HUES48 (cell line): ENCODE data around the gene CDH2.

Source experiments
- H3K27ac ChIP-seq: one replicate; pipeline ENCODE4 v1.7.0; 2013; ENCODE audit warnings: low read depth, low read length, inconsistent platforms
- H3K27me3 ChIP-seq: 2 replicates; pipeline ENCODE4 v1.6.1; 2013; ENCODE audit warnings: mild to moderate bottlenecking, low read length; ENCODE audit not compliant: control insufficient read depth, insufficient read depth
- H3K36me3 ChIP-seq: 2 replicates; pipeline ENCODE4 v1.6.1; 2013; ENCODE audit warnings: low read length; ENCODE audit not compliant: control insufficient read depth, insufficient read depth
- H3K4me1 ChIP-seq: 2 replicates; pipeline ENCODE4 v1.6.1; 2013; ENCODE audit warnings: mild to moderate bottlenecking, low read length; ENCODE audit not compliant: control insufficient read depth, insufficient read depth
- H3K4me3 ChIP-seq: 2 replicates; pipeline ENCODE4 v1.5.1; 2013; ENCODE audit warnings: mild to moderate bottlenecking, low read depth, low read length
- H3K9ac ChIP-seq: 2 replicates; pipeline ENCODE4 v1.6.1; 2013; ENCODE audit warnings: mild to moderate bottlenecking, low read depth, low read length, moderate library complexity
- H3K9me3 ChIP-seq: 2 replicates; pipeline ENCODE4 v1.6.1; 2013; ENCODE audit warnings: low read length; ENCODE audit not compliant: control insufficient read depth, insufficient read depth

Gene CDH2

GRCh38 chr18:28041366-28041765, 135.6 kb downstream of the CDH2 start:
- Histone ChIP-seq H3K36me3 (no peaks in the 10 kb centered on the region), H3K4me1 (peaks cover 42% of the 10 kb centered on the region), H3K27ac (no peak overlapping the region), H3K27me3 (no peaks in the 10 kb centered on the region), H3K4me3 (no peak overlapping the region), H3K9ac (no peak overlapping the region), H3K9me3 (no peaks in the 10 kb centered on the region)

GRCh38 chr18:28040716-28041115, 136.2 kb downstream of the CDH2 start:
- H3K9ac ChIP-seq = no peak overlapping the region
- H3K9me3 ChIP-seq = no peaks in the 10 kb centered on the region
- peak overlapping the region; percentile 21 for H3K27ac ChIP-seq
- H3K27me3 ChIP-seq = no peaks in the 10 kb centered on the region
- H3K4me3 ChIP-seq = no peak overlapping the region
- peaks cover 42% of the 10 kb centered on the region for H3K4me1 ChIP-seq
- H3K36me3 ChIP-seq = no peaks in the 10 kb centered on the region

GRCh38 chr18:28040211-28040610, 136.7 kb downstream of the CDH2 start:
- Histone ChIP-seq H3K27ac (no peak overlapping the region), H3K27me3 (no peaks in the 10 kb centered on the region), H3K9ac (no peak overlapping the region), H3K9me3 (no peaks in the 10 kb centered on the region), H3K36me3 (no peaks in the 10 kb centered on the region), H3K4me1 (peaks cover 42% of the 10 kb centered on the region), H3K4me3 (no peak overlapping the region)

GRCh38 chr18:28039691-28040090, 137.2 kb downstream of the CDH2 start:
- no peak overlapping the region for H3K27ac ChIP-seq
- H3K9me3 ChIP-seq = no peaks in the 10 kb centered on the region
- peaks cover 42% of the 10 kb centered on the region for H3K4me1 ChIP-seq
- no peaks in the 10 kb centered on the region for H3K36me3 ChIP-seq
- H3K27me3 ChIP-seq = no peaks in the 10 kb centered on the region
- no peak overlapping the region for H3K9ac ChIP-seq
- H3K4me3 ChIP-seq = no peak overlapping the region

GRCh38 chr18:28039078-28039477, 137.9 kb downstream of the CDH2 start:
- no peaks in the 10 kb centered on the region for H3K36me3 ChIP-seq
- H3K27ac ChIP-seq = peak overlapping the region; percentile 24
- no peaks in the 10 kb centered on the region for H3K27me3 ChIP-seq
- H3K9ac ChIP-seq = no peak overlapping the region
- no peaks in the 10 kb centered on the region for H3K9me3 ChIP-seq
- H3K4me3 ChIP-seq = no peak overlapping the region
- peaks cover 42% of the 10 kb centered on the region for H3K4me1 ChIP-seq

- Histone ChIP-seq H3K9me3 (no peaks in the 10 kb centered on the region), H3K4me1 (peaks cover 43% of the 10 kb centered on the region), H3K9ac (no peak overlapping the region), H3K4me3 (no peak overlapping the region), H3K27ac (peak overlapping the region; percentile 44), H3K36me3 (no peaks in the 10 kb centered on the region), H3K27me3 (no peaks in the 10 kb centered on the region)
Observed at GRCh38 chr18:28036488-28036887, 140.4 kb downstream of the CDH2 start.

DNA sequence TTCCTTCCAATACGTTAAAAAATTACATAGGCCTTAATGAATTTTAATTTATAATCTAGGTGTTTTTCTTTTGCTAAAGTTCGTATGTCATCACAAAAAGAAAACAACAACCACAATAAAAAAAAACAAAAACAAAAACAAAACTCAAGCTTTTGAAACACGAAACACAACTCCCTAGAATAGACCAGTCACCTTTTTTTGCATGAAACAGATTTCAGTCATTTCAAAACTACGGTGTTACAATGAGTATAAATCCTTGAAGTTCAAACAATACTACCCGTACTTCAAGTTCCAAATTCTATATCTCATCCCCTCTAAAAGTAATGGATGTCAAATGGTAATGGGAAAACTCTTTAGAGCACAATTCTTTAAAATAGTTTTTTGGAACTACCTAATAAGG, 142.4 kb downstream of the CDH2 start:
- H3K27me3 ChIP-seq = no peaks in the 10 kb centered on the region
- no peak overlapping the region for H3K9ac ChIP-seq
- no peaks in the 10 kb centered on the region for H3K9me3 ChIP-seq
- H3K36me3 ChIP-seq = no peaks in the 10 kb centered on the region
- H3K4me3 ChIP-seq = no peak overlapping the region
- H3K27ac ChIP-seq = no peak overlapping the region
- H3K4me1 ChIP-seq = peaks cover 41% of the 10 kb centered on the region

- no peak overlapping the region for H3K9ac ChIP-seq
Observed at GRCh38 chr18:28032177-28032576, 144.8 kb downstream of the CDH2 start.

DNA sequence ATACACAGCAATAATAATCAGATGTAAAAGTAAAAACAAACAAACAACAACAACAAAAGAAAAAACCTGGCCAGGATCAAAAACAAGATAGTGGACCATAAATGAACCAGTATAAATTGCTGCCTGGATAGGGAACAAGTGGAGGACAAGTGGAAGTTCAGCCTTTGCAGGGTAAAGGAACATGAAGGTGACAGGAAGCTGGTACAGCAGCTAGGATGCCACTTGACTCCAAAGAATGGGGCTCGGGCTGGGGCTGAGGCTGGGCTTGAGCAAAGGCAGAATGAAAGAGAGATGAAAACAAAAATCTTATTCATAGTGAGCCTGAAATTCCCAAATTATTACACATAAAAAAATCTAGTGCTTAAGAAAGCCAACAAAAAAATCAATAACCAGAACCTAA, 146.5 kb downstream of the CDH2 start:
- Histone ChIP-seq H3K4me1 (peaks cover 15% of the 10 kb centered on the region), H3K9me3 (no peaks in the 10 kb centered on the region), H3K4me3 (no peak overlapping the region), H3K27me3 (no peaks in the 10 kb centered on the region), H3K9ac (no peak overlapping the region), H3K36me3 (no peaks in the 10 kb centered on the region), H3K27ac (no peak overlapping the region)

More at GRCh38 chr18:28032177-28032576, 144.8 kb downstream of the CDH2 start:
- Histone ChIP-seq H3K9me3 (no peaks in the 10 kb centered on the region), H3K36me3 (no peaks in the 10 kb centered on the region), H3K4me3 (no peak overlapping the region), H3K4me1 (peaks cover 32% of the 10 kb centered on the region), H3K27me3 (no peaks in the 10 kb centered on the region), H3K27ac (no peak overlapping the region)

DNA sequence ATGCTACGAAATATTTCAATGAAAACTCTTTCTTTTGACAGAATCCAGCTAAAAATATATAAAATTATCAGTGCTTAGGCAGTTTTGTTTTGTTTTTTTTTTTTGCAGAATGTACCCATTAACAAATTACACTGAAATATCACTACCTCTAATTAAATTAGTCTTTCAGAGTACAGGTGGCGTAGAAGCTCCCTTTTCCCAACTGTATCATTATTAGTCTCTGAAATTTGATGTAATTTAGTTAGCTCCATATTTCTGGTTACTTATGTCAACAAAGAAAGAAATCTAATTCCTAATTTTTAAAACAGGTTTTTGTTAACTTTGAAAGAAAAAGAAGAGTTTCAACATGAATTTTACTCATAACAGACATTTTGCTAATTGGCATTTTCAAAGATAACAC, 149.2 kb downstream of the CDH2 start:
- no peaks in the 10 kb centered on the region for H3K36me3 ChIP-seq
- H3K4me1 ChIP-seq = no peaks in the 10 kb centered on the region
- no peak overlapping the region for H3K4me3 ChIP-seq
- H3K9ac ChIP-seq = no peak overlapping the region
- H3K27me3 ChIP-seq = no peaks in the 10 kb centered on the region
- no peaks in the 10 kb centered on the region for H3K9me3 ChIP-seq
- H3K27ac ChIP-seq = no peak overlapping the region

DNA sequence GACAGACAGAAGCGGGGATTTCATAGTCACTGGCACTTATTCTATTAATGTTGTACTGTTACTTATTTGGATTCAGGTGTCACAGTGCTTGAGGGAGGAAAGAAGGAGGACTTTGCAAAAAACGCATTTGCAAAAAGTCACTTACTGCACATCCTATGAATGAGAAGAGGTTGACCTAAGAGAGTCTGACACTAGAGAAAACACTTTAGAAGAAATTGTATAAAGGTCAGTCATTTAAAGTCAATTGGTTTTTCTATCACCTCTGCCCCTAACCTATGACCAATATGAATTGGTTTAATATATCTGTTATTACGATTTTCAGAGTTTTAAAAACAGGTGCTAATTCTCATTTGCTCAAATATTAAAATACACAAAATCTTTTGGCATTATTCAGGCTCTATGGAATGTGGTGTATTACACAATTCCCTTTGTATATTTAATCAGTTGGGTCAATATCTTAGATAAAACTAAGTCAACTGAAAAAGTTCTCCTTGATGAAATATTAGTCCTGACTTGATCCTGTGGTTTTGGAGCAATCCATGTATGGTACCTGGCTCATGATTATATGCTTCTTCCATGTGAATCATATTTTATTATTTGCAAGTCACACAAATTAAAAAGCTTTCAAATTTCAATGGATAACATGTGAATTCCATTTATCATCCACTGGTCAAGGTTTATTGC, 157.4 kb downstream of the CDH2 start:
- H3K27ac ChIP-seq = no peak overlapping the region
- H3K36me3 ChIP-seq = no peaks in the 10 kb centered on the region
- H3K9ac ChIP-seq = no peak overlapping the region
- no peaks in the 10 kb centered on the region for H3K4me1 ChIP-seq
- no peaks in the 10 kb centered on the region for H3K9me3 ChIP-seq
- no peak overlapping the region for H3K4me3 ChIP-seq
- H3K27me3 ChIP-seq = no peaks in the 10 kb centered on the region
